A172 (cell line): ENCODE results near the gene RCN1. TPM values are rescaled to one million over a fixed set of nuclear protein-coding genes. Genes with fewer than 3 reads are reported as not detected.
A peak's percentile ranks its signal among the peaks of the same experiment; 100 is the strongest.

Source experiments
- DNase-seq: peaks from one replicate; pipeline ENCODE4 v3.0.0-alpha.2; 2015; ENCODE audit warnings: low spot score
- total RNA-seq: library from RNA; depleted of rRNA; stranded (reverse); fragments of >200 nt; shearing (Covaris generic); gene quantifications from 2 replicates; pipeline ENCODE4 v1.2.3, GENCODE V29; 2014

RCN1 gene
- total RNA-seq, 1 experiment from 2014 or later = 241 TPM

- DNase-seq = no peak
Observed at GRCh38 chr11:32153747-32154146, 62.9 kb downstream of the RCN1 start.

- peak; percentile 21 for DNase-seq
Observed at GRCh38 chr11:32154275-32154674, 63.4 kb downstream of the RCN1 start.
